Keratinocyte (primary cell): ENCODE measurements around the gene PFDN2. TPM values are rescaled to one million over a fixed set of nuclear protein-coding genes. Genes with fewer than 3 reads are reported as not detected.

ENCODE experiments used
- DNase-seq: peaks from one replicate; pipeline ENCODE4 v3.0.0-alpha.2; 2011; ENCODE audit warnings: low read depth, missing footprints, low spot score
- FAIRE-seq: peaks from 2 replicates; lab custom pipeline; 2011; peaks lifted over from hg19 to GRCh38; lab: Jason Lieb, UNC
- H2AFZ ChIP-seq: 2 replicates; pipeline ENCODE4 v1.6.0; 2012; ENCODE audit warnings: low read length, control low read depth, inconsistent platforms; ENCODE audit not compliant: control insufficient read depth
- H3K27ac ChIP-seq: 2 replicates; pipeline ENCODE4 v1.5.1; 2011; ENCODE audit warnings: low read length; ENCODE audit not compliant: control insufficient read depth, insufficient read depth
- H3K27me3 ChIP-seq: 3 replicates; pipeline ENCODE4 v1.6.0; 2011; ENCODE audit warnings: low read length; ENCODE audit not compliant: control insufficient read depth, insufficient read depth; ENCODE audit errors: extremely low read depth
- H3K36me3 ChIP-seq, 2 experiments: 2 replicates in 1 of 2; 3 replicates in 1 of 2; pipeline ENCODE4 v1.5.1; 2011; ENCODE audit warnings: low read length in 2 of 2, mild to moderate bottlenecking in 1 of 2; ENCODE audit not compliant: control insufficient read depth in 2 of 2, insufficient read depth in 2 of 2; ENCODE audit errors: extremely low read depth in 1 of 2
- H3K4me1 ChIP-seq: 3 replicates; pipeline ENCODE4 v1.5.1; 2011; ENCODE audit warnings: low read length; ENCODE audit not compliant: control insufficient read depth, insufficient read depth; ENCODE audit errors: extremely low read depth
- H3K4me2 ChIP-seq: 3 replicates; pipeline ENCODE4 v1.6.0; 2011; ENCODE audit warnings: low read depth, low read length; ENCODE audit not compliant: control insufficient read depth, insufficient read depth; ENCODE audit errors: extremely low read depth
- H3K4me3 ChIP-seq, 3 experiments: fragments of 200-600 bp in 1 of 3; sonication (generic) in 1 of 3; 2 replicates in 2 of 3; 3 replicates in 1 of 3; pipeline ENCODE4 v1.5.1; 2011 to 2016; ENCODE audit warnings: low read length in 3 of 3, mild to moderate bottlenecking in 3 of 3, control low read depth in 2 of 3, inconsistent platforms in 1 of 3, low read depth in 1 of 3, mixed read lengths in 1 of 3, mixed run types in 1 of 3, moderate library complexity in 1 of 3; ENCODE audit not compliant: control insufficient read depth in 2 of 3, insufficient read depth in 2 of 3; ENCODE audit errors: extremely low read depth in 1 of 3
- H3K79me2 ChIP-seq: 2 replicates; pipeline ENCODE4 v1.6.0; 2012; ENCODE audit warnings: low read length; ENCODE audit not compliant: control insufficient read depth, insufficient read depth
- H3K9ac ChIP-seq: 3 replicates; pipeline ENCODE4 v1.6.0; 2011; ENCODE audit warnings: low read length; ENCODE audit not compliant: control insufficient read depth, insufficient read depth; ENCODE audit errors: extremely low read depth
- H3K9me1 ChIP-seq: 3 replicates; pipeline ENCODE4 v1.6.0; 2011; ENCODE audit warnings: low read length; ENCODE audit not compliant: control insufficient read depth, insufficient read depth; ENCODE audit errors: extremely low read depth
- H3K9me3 ChIP-seq: 2 replicates; pipeline ENCODE4 v1.5.1; 2012; ENCODE audit warnings: low read depth, low read length; ENCODE audit not compliant: control insufficient read depth
- H4K20me1 ChIP-seq: 3 replicates; pipeline ENCODE4 v1.6.0; 2011; ENCODE audit warnings: low read length; ENCODE audit not compliant: control insufficient read depth, insufficient read depth; ENCODE audit errors: extremely low read depth
- EZH2 ChIP-seq: IDR thresholded peaks from one replicate; pipeline ENCODE4 v1.6.1; 2012; ENCODE audit warnings: inconsistent platforms, mild to moderate bottlenecking, low read length, moderate library complexity
- dilution Hi-C: fragments of 300-500 bp; cut with MboI; formaldehyde crosslinking; loops from one replicate; pipeline ENCODE4 v1.7.0; 2020; ENCODE audit warnings: low sequenced_read_pairs; ENCODE audit not compliant: extremely low pct_ligation_motif_present
- polyA plus RNA-seq, 5 experiments: library from polyadenylated mRNA; depleted of rRNA in 3 of 5; stranded (reverse) in 3 of 5; stranded (forward) in 1 of 5; unstranded in 1 of 5; fragments of >200 nt; gene quantifications; 1 replicate in 1 of 5; 2 replicates in 3 of 5; 3 replicates in 1 of 5; pipeline versions ENCODE4 v1.2.1 to v1.2.3, GENCODE V29; 2011 to 2012; ENCODE audit warnings: missing spikeins in 2 of 5, low read depth in 1 of 5, low replicate concordance in 1 of 5
- TF ChIP-seq, protein P1 (sequence below), 3 experiments: IDR thresholded peaks in 1 of 3; conservative IDR thresholded peaks in 1 of 3; optimal IDR thresholded peaks in 1 of 3; 2 replicates in 2 of 3; 3 replicates in 1 of 3; pipeline versions ENCODE3 to v1.5.1; 2011; ENCODE audit warnings: low read length in 3 of 3, mild to moderate bottlenecking in 3 of 3, moderate library complexity in 2 of 3, control low read depth in 1 of 3, inconsistent platforms in 1 of 3; ENCODE audit not compliant: insufficient read depth in 2 of 3; ENCODE audit errors: extremely low read depth in 1 of 3

Gene PFDN2
- polyA plus RNA-seq, 1 donor (not counting 4 experiments of a cell fraction or from before 2014, with no cell fraction given) = 184 TPM

DNA sequence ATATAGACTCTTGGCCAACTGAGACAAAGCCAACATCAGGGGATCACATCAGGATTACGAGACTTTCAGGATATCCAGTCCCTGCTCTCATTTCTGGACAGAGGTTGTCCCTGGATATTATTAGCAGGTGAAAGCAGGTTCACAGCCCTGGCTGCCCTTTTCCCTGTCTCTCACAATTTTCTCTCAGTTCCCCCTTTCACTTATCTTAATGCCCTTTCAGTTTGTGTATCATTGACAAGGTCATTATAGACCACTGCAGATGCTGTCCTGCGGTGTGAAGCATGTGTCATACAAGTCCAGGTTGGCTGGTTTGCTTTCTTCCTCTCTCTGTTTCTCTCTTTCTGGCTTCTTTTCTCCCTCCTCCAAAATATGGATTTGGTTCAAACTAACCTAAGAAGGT, 21.8 kb downstream of the PFDN2 start:
- TF ChIP-seq, protein P1, sequence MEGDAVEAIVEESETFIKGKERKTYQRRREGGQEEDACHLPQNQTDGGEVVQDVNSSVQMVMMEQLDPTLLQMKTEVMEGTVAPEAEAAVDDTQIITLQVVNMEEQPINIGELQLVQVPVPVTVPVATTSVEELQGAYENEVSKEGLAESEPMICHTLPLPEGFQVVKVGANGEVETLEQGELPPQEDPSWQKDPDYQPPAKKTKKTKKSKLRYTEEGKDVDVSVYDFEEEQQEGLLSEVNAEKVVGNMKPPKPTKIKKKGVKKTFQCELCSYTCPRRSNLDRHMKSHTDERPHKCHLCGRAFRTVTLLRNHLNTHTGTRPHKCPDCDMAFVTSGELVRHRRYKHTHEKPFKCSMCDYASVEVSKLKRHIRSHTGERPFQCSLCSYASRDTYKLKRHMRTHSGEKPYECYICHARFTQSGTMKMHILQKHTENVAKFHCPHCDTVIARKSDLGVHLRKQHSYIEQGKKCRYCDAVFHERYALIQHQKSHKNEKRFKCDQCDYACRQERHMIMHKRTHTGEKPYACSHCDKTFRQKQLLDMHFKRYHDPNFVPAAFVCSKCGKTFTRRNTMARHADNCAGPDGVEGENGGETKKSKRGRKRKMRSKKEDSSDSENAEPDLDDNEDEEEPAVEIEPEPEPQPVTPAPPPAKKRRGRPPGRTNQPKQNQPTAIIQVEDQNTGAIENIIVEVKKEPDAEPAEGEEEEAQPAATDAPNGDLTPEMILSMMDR (optimal IDR thresholded peaks at IDR 0.05 in 1 of 3, IDR thresholded peaks at IDR 0.05 in 1 of 3, conservative IDR thresholded peaks at IDR 0.05 in 1 of 3; ENCODE audit: extremely low read depth in 1 of 3, insufficient read depth in 2 of 3, low read length in 3 of 3) = no peak
- TF ChIP-seq EZH2 = no peak
- Histone ChIP-seq H3K27ac (no peak overlapping the region), H4K20me1 (no peaks in the 10 kb centered on the region), H3K79me2 (no peaks in the 10 kb centered on the region), H3K4me1 (peaks cover 44% of the 10 kb centered on the region), H3K4me2 (no peak overlapping the region), H3K9me1 (no peaks in the 10 kb centered on the region), H3K36me3 (peaks cover 12 to 13% of the 10 kb centered on the region in 2 experiments), H2AFZ (no peak overlapping the region), H3K9me3 (no peaks in the 10 kb centered on the region), H3K27me3 (no peaks in the 10 kb centered on the region), H3K9ac (no peak overlapping the region), H3K4me3 (no peak overlapping the region)
- FAIRE-seq = no peak
- dilution Hi-C loops = no loop called here
- no peak for DNase-seq

DNA sequence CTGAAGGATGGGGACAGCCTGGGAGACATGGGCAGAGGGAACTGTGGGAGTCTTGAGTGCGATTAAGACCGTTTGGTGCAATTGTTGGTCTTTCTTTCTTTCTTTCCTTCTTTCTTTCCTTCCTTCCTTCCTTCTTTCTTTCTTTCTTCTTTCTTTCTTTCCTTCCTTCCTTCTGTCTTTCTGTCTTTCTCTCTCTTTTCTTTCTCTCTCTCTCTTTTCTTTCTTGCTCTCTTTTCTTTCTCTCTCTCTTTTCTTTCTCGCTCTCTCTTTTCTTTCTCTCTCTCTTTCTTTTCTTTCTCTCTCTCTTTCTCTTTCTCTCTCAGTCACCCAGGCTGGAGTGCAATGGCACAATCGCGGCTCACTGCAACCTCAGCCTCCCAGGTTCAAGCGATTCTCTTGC, 22.6 kb downstream of the PFDN2 start:
- dilution Hi-C loops = no loop called here
- no peak for TF ChIP-seq EZH2
- TF ChIP-seq, protein P1 (optimal IDR thresholded peaks at IDR 0.05 in 1 of 3, IDR thresholded peaks at IDR 0.05 in 1 of 3, conservative IDR thresholded peaks at IDR 0.05 in 1 of 3; ENCODE audit: extremely low read depth in 1 of 3, insufficient read depth in 2 of 3, low read length in 3 of 3) = no peak
- no peak overlapping the region for H3K4me3 ChIP-seq
- no peak overlapping the region for H2AFZ ChIP-seq
- peaks cover 44% of the 10 kb centered on the region for H3K4me1 ChIP-seq
- no peak overlapping the region for H3K4me2 ChIP-seq
- H3K36me3 ChIP-seq = peaks cover 8% of the 10 kb centered on the region in 2 experiments
- H3K79me2 ChIP-seq = no peaks in the 10 kb centered on the region
- no peaks in the 10 kb centered on the region for H3K9me1 ChIP-seq
- no peaks in the 10 kb centered on the region for H3K27me3 ChIP-seq
- H4K20me1 ChIP-seq = no peaks in the 10 kb centered on the region
- H3K9ac ChIP-seq = no peak overlapping the region
- FAIRE-seq = no peak
- no peaks in the 10 kb centered on the region for H3K9me3 ChIP-seq
- no peak for DNase-seq
- H3K27ac ChIP-seq = no peak overlapping the region
